GM18507 (cell line): ENCODE measurements around the gene SSH3.

Experiments
- DNase-seq: peaks from one replicate; pipeline ENCODE4 v3.0.0; 2011; ENCODE audit warnings: low read depth; ENCODE audit not compliant: insufficient read length; ENCODE audit errors: extremely low spot score
- FAIRE-seq: peaks from 2 replicates; lab custom pipeline; 2011; peaks lifted over from hg19 to GRCh38; lab: Jason Lieb, UNC

Gene SSH3

DNA sequence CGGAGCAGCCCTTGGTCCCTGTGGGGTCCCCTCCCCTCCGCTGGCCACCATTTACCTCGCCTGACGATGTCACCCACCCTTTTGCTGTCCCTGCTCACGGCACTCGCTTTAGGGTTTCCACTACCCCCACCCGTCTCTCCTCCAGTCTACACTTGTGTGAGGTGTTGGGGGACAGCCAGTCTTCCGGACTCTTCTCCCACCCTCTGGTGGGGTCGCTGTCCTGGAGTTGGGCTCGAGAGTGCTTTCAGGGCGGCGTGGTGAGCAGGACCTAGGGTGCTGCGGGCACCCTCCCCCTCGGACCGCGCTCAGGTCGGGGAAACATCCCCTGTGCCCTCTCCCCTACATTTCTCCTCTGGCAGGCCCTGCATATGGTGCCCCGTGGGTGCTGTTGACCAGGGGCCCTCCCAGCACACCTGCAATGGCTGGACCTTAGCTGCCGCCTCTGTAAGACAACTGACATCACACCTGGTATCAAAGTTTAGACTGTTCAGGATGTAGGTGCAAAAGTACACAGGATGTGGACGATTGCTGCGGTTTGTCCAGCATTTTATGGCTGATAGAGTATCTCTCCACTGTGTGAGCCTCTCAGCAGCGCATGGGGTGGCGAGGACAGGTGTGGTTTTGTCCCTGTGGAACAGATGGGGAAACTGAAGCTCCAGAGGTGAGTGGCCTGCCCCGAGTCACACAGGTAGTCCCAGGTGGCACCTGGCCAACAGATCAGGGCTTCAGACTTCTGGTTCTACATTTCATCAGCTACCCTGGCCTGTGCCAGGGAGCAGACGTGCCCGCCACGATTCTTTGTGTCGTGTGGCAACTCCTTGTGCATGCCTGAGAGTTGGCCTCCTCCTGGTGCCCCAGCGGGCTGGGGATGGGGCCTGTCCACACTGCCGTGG, 35.9 kb upstream of the SSH3 start:
- FAIRE-seq: peak; percentile 53
- DNase-seq: no peak

GRCh38 chr11:67268081-67268961, 35.0 kb upstream of the SSH3 start:
- no peak for DNase-seq
- FAIRE-seq: peak; percentile 94

DNA sequence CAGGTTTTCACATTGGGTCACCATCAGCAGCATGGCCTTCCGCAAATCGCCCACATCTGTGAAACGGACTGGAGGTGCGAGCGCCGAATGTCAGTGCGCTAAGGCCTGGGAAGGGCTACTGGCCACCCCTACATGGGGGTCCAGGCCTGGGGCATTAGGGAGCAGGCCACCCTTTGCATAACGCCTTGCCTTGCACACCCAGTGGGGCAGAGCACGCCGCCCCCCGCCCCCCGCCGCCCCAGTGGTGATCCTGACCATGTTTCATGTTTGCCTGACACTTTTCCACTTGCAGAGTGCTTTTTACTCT, 34.4 kb upstream of the SSH3 start:
- DNase-seq: no peak
- no peak for FAIRE-seq

DNA sequence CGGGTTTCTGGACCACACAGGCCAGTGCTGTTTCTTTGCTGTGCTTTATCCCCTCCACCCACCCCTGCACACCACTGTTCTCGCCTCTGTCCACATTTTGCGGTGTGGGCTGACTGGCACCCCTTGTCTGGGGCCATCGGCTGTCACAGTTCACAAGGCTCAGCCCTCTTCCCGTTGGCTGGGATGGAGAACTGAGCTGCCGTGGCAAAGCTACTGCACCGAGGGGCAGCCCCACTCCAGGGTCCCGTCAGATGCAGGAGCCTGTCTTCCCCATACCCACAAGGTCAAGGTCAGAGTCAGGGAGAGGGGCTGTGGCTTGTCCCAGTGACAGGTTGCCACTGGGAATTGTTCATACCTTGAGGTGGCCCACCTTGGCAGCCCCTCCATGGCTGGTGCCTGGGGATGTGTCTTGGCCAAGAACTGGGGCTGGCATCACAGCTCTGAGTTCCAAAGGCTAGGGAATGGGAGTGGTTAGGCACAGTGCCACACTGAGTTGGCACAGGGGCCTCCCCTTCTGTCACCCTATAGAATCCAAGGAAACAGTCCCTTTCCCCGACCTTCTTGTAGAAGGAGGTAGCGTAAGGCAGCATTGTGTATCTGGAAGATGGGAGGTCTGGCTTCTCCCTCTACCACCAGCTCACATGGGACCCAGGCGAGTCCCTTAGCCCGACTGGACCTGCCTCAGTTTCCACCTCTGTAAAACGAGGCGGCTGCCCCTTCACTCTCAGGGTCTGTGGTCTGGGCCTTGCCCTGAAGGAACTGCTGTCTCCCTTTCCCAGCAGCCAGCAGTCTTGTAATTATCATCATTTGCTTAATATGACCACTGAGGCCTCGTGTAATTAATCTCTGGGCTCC, 33.7 kb upstream of the SSH3 start:
- no peak for DNase-seq
- peak; percentile 15 for FAIRE-seq

- FAIRE-seq (peak; percentile 12), DNase-seq (no peak)
Measured at GRCh38 chr11:67270256-67271204, 32.8 kb upstream of the SSH3 start.

DNA sequence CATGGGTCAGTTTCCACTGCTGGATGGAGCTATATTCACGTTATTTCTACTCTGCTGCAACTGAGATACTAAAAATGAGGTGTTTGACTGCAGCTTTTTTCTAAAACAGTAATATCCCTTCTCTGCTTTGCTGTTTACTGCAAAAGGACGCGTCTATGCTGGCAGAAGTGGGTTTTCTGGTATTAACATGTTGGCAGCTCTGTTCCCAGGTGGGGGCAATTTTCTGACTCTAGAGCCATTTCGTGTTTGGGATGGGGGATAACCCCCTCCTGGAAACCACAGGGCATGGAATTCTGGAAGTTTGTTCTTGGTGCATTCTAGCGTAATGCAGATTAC, 32.2 kb upstream of the SSH3 start:
- FAIRE-seq (no peak), DNase-seq (no peak)

GRCh38 chr11:67271541-67272284, 31.6 kb upstream of the SSH3 start:
- FAIRE-seq: peak; percentile 59
- no peak for DNase-seq

GRCh38 chr11:67272327-67273259, 30.7 kb upstream of the SSH3 start:
- DNase-seq (no peak), FAIRE-seq (peak; percentile 78)

- DNase-seq (no peak), FAIRE-seq (no peak)
Measured at GRCh38 chr11:67273260-67273990, 29.9 kb upstream of the SSH3 start.

GRCh38 chr11:67274768-67275605, 28.3 kb upstream of the SSH3 start:
- no peak for DNase-seq
- FAIRE-seq: no peak

DNA sequence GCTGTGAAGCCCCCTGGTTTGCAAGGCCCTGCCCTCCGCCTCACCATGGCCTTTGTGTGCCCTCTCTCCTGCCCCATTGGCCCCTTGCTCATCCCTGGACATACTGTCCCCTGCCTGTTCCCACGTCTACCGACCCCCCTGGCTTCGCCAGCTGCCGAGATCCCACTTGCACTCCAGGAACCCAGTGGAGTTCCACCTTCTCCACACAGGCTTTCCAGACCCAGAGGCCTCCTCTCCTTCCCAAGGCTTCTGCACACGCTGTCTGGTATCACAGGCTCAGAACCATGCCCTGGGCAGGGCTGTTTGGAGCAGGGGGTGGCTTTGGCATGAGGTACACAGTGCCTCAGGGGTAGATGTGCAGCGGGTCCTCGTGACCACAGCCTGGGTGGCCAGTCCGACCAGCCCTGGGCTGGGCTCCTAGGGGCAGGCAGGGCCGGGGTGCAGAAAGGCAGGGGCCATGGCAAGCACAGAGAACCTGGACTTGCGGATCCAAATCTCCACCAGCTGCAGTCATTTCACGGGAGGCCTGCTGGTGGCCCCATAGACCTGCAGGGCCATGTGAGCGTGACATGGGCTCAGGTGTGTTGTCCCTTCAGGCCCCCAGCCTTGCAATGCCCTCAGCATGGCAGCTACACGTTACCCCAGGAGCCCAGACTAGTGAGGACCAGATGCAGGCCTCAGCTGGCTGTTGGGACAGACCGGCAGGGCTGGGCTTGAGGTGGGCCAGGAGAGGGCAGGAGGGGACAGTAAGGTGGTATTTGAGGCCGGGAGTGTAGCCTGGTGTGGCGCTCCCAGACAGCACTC, 27.5 kb upstream of the SSH3 start:
- FAIRE-seq: no peak
- no peak for DNase-seq

- FAIRE-seq (no peak), DNase-seq (no peak)
Measured at GRCh38 chr11:67276781-67277230, 26.5 kb upstream of the SSH3 start.

DNA sequence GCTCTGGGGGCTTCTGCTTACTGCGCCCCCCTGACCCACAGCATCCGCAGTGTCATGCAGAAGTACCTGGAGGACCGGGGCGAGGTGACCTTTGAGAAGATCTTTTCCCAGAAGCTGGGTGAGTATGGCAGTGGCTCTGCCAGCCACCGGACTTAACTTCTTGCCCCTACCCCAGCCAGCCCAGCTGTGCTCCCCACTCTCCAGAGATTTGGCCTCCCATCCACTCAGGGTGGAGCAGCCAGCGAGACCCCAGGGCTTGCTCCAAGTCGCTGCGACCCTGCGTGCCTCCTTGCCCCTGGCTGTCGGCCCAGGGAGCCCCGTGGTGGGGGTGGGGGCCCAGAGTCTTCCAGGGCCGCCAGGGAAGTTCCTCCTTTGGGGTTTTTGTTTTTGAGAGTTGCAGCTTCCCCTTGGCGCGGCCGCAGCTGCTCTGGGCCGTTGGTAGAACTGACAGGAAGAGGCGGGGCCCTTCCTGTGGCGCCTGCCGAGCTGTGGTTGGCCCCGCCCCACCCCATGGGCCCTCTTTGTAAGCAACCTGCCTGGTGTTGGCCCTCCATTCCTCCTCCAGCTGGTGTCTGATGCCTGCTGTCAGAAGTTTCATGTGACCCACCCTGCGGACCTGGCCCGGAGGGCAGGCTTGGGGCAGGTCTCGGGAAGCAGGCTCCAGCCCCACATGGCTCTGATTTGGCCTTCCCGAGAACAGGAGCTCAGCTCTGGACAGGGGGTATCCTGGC, 25.9 kb upstream of the SSH3 start:
- FAIRE-seq: peak; percentile 95

More for the DNA sequence above, 25.9 kb upstream of the SSH3 start:
- peak; percentile 84 for DNase-seq
